Pons (tissue), 1 donor: ENCODE data around the gene ABCC5.
"Not testable (repeated sequence)": the region's sequence is repeated elsewhere in the genome, so short reads cannot be mapped to it uniquely, and the experiment has no call there.

Source experiments
- DNase-seq: peaks from one replicate; pipeline ENCODE4 v3.0.0-alpha.2; 2016; ENCODE audit warnings: low spot score

The ABCC5 gene

DNA sequence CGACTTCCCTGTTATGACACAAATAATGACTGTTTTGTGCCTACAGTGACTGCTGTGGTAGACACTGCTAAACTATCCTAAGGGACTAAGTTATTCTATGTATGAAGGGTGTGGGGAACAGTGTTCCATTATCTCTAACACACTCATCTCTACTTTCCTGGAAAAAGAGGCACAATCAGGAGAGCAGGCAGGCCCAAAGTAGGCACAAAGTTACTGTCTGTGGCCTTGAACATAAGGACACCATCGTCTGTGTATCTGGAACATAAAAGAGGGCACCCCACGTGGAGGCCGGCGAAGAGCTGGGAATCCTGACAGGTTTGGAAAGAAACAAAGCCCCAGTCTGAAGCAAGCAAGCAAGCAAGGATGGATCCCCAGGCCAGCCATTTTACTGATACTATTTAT is 1.5 kb downstream of the ABCC5 start:
- peak; percentile 54 for DNase-seq

DNA sequence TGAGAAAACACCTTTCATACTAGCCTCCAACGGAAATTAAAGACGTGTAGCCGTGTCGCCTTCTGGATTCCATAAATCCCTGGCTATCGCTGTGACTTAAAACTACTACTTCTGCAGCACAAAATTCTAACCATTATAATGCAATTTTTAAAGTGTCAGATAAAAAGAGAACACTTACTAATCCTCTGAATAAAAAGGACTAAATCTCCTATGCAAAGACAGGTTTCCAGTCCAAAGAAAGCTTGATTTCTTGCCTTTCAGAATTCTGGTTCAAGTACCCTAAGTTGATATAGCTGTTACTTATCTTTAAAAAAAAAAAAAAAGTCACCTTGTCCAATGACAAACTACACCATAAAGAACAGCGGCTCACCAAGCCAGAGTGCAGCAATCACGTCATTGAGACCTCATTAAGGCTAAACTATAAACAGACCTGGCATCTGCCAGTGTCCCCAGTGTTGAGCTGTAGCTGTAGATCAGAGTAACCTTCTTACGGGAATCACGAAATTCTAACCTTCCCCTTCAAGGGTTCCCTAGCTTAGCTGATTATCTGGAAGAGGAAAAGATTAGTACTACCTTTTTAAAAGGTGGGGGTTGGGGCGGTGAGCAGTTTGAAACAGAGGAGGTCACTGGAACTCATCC is 2.2 kb downstream of the ABCC5 start:
- DNase-seq, result no peak

DNA sequence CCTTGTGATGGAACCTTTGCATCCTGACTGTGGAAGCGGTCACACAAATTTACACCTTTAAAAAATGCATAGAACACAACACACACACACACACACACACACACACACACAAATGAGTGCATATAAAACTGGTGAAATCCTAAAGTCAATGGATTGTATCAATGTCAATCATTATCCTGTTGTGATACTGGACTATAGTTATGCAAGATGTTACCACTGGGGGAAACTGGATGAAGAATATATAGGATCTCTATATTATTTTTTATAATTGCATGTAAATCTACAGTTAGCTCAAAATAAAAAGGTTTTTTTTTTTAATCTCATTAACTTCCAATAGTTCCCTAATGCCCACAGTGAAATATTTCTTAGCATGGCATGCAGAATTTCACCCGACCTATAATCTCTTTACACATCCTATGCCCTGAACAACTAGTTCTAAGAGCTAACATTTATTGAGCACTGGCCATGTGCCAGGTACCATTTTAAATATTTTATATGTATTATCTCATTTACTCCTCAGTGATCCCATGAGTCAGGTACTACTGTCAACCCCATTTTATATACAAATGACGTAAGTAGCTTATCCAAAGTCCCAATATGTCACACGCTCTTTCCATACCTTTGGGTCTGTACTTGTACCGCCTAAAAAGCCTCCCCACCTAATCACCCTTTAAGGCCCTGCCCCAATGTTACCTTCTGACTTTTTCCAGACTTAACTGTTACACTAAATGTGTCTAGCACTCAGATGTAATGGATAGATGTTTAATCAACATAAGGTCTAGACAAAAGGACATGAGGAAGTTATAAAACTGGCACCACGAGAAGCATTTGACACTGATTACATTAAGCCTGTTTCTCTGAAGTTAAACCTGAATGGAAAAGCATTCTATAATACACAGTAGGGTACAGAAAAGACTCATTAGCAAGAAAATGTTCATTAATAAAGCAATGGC is 5.5 kb downstream of the ABCC5 start:
- no peak for DNase-seq

DNA sequence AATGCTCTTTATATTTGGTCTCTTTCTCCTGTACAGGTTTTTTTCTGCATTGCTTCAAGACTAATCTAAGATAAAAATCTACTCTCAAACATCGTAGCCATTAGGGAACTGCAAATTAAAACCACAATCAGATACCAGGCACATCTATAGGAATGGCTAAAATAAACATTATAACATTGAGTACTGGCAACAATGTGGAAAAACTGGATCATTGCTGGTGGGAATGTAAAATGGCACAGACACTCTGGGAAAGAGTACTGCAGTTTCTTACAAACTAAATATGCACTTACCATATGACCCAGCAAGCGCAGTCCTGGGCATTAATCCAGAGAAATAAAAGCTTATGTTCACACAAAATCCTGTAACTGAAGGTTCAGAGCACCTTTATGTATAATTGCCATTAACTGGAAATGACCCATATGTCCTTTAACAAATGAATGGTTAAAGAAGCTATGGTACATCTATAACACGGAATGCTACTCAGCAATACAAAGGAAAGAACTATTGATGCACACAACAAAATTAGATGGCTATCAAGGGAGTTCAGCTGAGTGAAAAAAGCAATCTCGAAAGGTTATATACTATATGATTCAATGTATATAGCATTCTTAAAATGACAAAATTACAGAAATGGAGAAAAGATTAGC is 6.3 kb downstream of the ABCC5 start:
- no peak for DNase-seq

DNA sequence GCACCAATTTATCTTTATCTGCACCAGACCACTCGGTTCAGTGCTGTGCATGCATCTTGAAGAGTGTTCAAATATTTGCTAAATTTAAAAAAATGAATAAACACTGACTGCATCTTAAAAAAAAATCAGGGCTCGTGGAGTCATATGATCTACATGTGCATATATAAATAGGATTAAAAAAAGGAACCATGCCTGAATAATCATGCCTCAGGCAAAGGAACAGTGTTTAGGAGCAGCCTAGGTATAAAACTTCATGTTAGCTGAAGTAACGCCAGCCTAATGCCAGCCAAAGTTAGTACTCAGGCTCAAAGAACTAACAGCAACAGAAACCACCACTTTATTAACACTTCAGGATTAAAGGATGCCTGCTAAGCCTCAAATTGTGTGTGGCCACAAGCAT is 9.5 kb downstream of the ABCC5 start:
- no peak for DNase-seq

DNA sequence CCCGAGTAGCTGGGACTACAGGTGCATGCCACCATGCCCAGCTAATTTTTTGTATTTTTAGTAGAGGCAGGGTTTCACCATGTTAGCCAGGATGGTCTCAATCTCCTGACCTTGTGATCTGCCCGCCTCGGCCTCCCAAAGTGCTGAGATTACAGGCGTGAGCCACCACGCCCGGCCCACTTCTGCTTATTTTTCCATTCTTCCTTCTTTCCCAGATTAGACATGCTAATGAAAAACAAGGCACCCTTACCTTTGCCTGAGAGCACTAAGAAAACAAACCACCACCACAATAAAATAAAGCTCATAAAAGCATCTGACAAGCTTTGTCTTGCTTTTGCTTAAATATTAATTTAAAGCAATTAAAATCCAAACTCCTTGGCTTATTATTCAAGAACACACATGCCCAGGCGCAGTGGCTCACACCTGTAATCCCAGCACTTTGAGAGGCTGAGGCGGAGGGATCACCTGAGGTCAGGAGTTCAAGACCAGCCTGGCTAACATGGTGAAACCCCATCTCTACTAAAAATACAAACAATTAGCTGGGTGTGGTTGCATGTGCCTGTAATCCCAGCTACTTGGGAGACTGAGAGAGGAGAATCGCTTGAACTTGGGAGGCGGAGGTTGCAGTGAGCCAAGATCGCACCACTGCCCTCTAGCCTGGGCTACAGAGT is 10.4 kb downstream of the ABCC5 start:
- not testable (repeated sequence) for DNase-seq

DNA sequence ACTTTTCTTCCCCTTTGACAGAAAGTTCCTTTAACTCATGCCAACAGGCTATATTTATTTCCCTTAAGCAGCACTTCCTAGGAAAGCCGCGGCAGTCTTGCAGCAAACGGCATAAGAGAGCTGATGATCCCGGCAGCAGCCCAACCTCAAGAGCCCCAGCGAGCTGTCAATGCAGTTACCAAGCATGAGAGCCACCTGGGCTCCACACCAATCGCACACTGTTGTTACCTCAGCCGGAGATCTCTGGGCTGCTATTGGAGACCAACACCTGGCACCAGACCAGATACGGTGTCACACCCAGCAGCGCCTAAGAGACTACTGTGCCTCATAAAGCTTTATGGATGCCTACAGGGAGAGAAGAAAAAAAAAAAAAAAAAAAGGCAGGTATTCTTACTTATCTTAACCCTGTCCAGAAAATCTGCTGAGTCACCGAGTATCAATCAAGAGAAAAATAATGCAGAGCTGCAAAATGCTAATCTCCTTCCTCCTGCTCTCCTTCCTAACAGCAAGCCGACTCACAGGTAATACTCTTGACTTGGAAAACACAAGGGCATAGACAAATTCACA is 11.7 kb downstream of the ABCC5 start:
- peak; percentile 63 for DNase-seq

DNA sequence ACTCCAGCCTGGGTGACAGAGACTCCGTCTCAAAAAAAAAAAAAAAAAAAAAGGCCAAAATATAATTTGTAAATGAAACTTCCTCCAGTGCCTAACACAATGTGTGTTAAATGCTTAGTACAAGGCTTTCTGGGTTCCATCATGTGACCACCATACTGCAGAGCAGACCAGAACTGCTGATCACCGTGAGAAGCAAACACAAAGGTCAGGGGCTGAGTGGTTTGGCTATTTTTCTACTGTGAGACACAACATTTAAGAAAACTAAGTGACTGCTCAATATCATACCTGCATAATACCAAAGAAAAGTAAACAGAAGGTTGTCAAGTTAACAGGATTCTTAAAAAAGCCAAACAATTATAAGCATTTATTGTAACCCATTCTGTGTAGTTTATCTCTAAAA is 13.2 kb downstream of the ABCC5 start:
- DNase-seq, result peak; percentile 44

DNA sequence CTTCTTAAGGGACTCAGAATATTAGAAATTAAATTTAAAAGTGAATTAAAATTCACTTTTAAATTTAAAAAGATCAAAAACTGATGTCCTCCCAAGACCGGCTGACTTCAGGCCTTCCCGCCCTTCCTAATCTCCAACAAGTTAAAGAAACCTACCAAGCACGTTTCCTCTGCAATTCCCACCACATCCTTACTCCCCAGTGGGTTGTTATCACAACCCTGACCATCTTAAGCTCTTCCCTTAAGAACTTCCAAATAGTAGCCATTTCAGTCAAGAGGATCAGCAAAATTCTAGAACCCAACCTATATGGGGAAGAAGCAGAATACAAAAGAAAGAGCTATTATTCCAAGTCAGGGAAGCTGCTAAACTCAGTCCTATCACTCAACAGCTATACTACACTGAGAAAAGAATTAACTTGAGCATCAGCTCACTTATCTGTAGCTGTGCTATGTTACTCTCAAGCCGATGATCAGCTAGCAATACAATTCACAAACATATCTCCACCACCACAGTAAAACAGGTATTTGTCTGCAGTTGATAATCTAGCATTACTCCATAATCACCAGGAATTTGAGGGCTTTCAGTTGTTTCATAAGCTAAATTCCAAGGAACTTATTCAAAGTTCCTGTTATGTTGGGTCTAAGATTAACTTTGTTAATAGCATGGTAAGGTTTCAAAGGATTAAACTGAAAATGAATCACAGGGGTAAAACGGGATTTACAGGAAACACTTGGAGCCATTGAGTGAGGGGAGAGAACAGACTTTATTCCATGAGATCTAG is 14.3 kb downstream of the ABCC5 start:
- no peak for DNase-seq

DNA sequence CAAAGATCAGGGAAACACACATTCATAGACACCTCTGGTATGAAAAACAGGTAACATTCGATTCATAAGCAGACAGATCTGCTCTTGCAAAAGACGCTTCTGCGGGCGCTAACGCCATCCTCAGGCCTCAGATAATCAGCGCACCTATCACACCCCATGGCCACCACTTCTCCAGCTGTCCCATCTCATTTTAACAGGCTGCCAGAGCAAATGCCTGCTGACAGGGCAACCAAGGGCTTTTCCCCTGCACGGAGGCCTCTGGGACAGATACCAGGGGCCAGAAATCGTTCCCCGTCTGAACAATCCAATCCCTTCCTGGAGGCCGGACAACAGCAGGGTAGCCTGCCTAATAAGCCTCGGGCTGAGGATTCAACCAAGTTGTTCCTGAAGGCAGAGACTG is 15.2 kb downstream of the ABCC5 start:
- no peak for DNase-seq

DNA sequence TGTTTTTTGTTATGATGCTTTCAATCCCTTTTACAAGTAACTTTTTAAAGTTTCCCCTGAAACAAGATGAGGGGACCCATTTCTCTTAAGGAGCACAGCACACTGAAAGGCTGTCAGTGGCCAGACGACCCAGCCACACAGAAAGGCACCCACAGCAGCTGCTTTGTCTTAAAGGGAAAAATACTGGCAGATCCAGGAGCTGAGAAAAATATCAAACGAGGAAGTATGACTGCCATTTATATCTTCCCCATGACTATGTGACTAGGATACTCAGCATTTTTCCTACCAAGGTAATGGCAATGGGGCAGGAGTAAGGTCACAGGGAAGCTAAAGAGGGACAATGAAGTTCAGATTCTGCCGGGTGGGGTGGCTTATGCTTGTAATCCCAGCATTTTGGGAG is 15.9 kb downstream of the ABCC5 start:
- no peak for DNase-seq

DNA sequence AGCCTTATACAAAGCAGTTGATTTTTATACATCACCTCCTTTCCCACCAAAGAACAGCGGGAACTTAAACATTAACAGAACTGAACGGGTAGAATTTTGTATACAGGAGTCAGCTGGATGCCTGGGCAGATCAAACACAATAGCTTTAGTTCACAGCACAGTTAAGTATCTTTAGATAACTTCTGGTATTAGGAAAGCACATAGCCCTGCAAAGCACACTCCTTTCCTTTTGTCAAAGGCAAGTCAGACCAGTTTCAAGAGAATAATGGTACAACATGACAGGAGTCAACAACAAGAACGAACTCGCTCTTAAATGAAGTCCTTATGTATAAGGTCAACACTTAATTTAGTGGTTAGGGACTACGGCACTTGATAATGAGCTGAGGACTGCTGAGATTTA is 26.3 kb downstream of the ABCC5 start:
- no peak for DNase-seq

DNA sequence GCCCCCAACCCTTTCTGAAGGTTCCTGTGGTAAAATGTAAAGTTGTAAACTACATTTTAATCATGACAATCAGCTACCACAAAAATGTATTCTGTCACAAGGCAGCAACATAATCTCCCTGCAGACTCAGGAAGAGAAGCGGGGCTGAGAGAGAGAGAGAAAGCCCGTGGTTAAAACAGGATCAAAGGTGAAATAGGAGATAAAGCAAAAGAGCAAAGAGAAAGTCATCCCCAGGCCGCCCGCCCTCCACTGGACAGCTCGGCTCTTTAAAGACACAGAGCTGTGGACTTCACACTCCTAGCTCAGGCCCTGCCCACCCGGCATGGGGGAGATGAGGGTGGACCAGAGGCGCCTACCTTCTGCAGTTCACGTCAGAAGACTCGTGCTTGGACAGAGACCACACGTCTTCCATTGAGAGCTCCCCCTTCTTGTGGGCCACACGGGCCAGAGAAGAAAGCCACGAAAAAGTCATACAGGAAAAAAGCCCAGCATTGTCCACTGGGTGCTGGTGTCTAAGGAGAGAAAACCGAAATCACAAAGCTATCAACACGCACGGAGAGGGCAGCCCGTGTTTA is 29.4 kb downstream of the ABCC5 start:
- no peak for DNase-seq

DNA sequence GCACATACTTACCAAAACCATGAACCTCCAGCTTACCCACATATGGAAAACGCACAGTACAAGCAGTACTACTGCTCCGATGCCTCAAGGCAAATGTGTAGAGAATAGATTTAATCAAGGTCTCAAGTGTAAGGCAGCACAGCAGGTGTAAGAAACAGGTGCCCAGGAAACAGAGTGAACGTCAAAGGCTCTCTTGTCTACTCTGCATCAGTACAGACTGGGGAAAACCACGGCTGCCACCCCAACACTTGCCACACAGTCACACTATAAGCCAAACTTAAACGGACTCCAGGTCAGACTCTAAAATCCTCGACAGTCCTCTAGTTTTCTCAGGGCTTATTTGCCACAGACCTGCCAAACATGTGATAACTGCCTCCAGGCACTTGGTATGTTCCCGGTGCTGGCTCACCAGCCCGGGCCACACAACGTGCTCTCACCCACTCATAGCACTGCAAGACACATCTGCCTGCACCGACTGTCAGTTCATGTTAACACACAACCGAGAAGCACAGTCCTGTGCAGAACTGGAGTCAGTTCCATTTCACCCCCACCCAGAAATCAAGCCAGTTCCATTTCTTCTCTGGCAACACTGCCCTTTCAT is 30.6 kb downstream of the ABCC5 start:
- no peak for DNase-seq

DNA sequence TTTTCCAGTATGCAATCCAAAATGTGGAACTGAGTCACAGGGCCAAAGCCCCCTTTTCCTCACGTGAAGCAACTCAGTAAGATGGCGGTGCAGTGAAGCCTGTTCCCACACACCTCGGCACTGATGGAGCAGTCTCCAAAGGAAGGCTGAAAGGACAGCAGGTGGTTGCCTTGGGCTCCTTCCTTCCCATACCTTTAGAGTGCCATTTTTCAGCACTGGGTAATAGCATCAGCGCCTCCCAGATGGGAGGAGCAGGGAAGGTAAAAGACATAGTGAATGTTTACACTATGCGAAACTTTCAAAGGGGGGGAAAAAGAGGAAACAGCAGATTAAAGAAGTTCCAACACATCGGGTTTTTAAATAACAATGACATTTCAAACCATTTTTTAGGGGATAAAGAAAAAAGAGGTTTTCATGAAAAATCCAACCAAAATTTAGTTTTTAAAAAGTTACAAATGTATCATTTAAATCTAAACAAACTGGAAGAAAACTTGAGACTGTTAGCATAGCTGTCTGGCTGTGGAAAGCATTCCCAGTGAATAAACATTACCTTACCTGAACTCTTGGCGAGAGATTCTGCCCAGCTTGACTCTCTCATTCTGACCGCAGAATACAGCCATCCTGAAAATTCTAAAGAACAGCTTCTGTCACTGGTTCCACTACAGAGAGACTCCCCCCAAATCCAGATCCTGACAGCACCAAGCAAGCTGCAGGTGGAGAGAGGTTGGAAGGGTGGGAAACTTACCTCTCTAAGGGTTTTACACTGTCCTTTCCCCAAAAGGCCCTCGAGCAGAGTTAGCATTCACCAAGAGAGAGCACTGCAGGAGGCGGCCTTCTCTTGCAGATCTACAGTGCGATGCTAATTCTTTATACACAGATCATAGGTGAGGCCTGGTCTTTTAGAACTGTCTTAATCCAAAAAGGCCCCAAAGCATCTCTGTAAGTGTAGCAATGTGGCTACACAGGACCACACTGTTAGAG is 32.6 kb downstream of the ABCC5 start:
- DNase-seq, result no peak

DNA sequence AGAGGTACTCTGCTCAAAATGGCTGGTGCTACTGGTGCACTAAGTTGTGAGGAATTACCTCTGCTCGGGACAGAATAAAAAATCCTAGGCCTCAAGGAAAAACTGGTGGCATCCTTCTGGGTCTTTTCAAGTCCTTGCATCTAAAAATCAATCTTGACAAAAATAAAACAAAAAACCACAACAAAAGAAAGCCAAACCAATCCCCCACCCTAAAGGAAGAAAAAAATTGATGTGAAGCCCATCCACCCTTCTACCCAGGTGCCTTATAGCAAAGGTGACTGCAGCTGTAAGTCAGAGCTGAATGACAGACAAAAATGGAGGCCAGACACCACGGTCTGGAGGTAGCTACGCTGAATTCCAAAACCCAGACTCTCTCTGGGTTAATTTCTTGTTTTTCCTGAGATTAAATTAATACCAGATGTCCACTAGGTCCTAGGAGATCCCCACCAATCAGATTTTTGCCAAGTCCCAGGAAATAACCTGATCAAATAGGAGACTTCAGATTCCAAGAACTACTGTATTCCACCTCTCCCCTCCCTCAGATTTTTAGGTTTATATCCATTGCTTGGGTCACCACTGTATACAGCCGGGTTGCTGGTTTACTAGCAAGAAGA is 33.5 kb downstream of the ABCC5 start:
- no peak for DNase-seq

DNA sequence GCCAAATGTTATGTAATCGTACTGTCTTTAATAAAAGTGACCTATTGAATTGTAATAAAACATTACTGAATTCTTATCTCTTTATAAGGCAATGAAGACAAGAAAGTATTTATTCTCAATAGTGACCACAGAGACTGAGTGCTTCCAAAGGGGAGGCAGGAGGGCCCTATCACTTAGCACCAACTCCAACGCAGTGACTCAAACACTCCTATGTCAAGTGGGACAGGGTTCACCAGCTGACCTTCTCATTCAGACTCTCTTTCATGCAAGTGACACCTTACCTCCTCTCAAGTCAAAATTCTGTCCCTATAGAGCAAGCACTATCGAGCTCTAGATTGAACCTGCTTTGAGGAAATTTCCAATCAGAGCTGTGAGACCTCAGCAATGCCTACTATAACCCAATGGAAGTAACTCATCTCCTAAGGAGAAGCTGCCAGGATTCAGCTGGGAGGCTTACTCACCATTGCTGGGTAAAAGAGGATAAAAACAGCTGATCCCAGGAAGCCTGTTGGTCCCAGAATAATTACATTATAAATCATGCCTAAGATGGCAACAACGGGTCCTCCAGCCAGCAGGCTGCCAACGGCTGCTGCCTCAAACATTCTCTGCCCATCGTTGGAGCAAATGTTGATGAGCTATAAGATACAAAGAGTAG is 35.6 kb downstream of the ABCC5 start:
- DNase-seq, result no peak

DNA sequence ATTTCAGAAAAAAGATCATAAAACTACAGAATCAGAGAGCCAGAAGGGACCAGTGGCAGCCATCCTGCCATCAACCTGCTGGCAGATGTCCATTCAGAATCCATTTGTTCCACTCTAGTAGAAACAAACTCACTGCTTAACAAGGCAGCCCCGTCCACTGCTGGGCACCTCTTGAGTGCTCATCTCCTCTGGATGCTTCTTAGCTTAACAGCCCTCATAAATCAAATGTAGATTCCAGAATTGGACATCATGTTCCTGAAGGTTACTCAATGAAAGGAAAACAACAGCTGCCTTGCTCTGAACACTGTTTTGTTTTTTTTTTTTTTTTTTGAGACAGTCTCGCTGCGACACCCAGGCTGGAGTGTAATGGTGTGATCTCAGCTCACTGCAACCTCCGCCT is 37.3 kb downstream of the ABCC5 start:
- DNase-seq, result no peak
